Fibroblast of pulmonary artery (primary cell): ENCODE data around the gene SP100.

Experiments
- DNase-seq: peaks from one replicate; pipeline ENCODE4 v3.0.0-alpha.2; 2010; ENCODE audit warnings: low read depth
- H3K4me3 ChIP-seq: replicated peaks from 2 replicates; pipeline ENCODE4 v1.5.1; 2011; ENCODE audit warnings: low read depth, mild to moderate bottlenecking, control low read depth, low read length, moderate library complexity
- TF ChIP-seq, protein P1 (sequence below): IDR thresholded peaks from 2 replicates; pipeline ENCODE4 v1.5.1; 2011; ENCODE audit warnings: mild to moderate bottlenecking, control low read depth, low read length, inconsistent platforms; ENCODE audit errors: missing control alignments

Gene SP100

DNA sequence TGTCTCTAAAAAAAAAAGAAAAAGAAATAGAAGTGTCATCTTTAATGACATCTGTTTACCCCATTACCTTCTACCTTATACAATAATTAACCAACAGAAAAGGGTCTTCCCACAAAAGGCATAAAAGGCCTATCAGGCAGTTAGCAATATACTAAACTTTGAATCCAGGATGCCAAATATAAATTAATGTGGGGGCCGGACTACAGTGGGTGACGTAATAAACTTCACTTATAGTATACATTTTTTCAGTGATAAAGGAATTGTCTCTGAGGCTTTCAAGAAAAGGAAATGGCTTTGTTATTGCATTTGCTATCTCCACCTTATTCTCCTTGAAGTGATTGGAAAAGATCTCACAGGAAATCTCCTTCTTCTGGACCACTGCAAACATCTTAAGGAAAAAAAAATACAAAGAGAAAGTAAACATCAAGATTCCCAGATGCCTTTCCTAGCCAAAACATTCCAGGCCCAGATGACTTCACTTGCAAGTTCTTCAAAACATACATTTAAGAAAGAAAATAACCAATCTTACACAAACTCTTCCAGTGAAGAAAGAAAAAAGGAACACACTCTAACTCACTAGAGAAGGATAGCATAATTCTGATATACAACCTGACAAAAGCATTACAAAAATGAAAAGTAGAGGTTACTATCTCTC is 170.5 kb downstream of the SP100 start:
- DNase-seq, result peak; percentile 33
- TF ChIP-seq, protein P1, sequence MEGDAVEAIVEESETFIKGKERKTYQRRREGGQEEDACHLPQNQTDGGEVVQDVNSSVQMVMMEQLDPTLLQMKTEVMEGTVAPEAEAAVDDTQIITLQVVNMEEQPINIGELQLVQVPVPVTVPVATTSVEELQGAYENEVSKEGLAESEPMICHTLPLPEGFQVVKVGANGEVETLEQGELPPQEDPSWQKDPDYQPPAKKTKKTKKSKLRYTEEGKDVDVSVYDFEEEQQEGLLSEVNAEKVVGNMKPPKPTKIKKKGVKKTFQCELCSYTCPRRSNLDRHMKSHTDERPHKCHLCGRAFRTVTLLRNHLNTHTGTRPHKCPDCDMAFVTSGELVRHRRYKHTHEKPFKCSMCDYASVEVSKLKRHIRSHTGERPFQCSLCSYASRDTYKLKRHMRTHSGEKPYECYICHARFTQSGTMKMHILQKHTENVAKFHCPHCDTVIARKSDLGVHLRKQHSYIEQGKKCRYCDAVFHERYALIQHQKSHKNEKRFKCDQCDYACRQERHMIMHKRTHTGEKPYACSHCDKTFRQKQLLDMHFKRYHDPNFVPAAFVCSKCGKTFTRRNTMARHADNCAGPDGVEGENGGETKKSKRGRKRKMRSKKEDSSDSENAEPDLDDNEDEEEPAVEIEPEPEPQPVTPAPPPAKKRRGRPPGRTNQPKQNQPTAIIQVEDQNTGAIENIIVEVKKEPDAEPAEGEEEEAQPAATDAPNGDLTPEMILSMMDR, result no peak

DNA sequence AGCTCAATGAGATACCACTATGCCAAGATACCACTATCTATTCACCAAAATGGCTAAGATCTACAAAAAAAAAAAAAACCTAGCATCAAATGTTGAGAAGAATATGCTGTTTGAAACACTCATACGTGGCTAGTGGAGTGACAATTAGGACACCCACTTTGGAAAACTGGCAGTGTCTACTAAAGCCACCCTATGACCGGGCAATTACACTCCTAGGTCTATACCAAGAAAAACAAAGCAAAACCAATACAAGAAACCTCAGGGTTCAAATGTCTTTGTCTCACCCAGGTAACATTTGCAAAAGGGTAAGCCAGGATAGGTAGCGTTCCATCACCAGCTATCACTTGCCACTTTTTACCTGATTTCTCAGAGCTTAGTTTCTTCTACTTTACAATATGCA is 173.0 kb downstream of the SP100 start:
- H3K4me3 ChIP-seq, result no peak overlapping the region
- no peak for DNase-seq
- TF ChIP-seq, protein P1, result no peak

More for the DNA sequence above, 170.5 kb downstream of the SP100 start:
- H3K4me3 ChIP-seq, result no peak overlapping the region

DNA sequence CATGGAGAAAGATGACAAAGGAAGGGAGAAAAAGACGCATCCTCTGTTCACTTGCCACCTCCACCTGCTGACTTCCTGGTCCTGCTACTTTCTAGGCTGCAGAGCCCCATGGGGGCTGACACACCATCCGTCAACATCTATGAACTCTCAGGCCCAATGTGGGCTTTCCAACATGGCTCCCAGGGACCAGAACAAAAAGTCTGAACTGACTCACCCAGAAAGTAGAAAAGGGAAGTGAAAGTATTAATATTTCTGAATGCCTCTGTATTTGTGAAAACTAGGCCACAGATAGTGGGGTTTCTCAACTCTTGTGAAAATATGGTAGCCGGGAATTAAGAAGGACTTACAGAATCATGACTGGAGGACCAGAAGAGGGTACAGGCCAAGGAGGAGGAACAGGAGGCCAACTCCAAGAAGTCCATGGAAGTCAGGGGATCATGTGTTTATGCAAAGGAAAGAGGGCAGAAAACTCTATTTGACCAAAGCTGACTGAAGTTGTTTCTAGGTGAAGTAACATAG is 173.6 kb downstream of the SP100 start:
- H3K4me3 ChIP-seq, result no peak overlapping the region
- TF ChIP-seq, protein P1, result no peak
- no peak for DNase-seq

DNA sequence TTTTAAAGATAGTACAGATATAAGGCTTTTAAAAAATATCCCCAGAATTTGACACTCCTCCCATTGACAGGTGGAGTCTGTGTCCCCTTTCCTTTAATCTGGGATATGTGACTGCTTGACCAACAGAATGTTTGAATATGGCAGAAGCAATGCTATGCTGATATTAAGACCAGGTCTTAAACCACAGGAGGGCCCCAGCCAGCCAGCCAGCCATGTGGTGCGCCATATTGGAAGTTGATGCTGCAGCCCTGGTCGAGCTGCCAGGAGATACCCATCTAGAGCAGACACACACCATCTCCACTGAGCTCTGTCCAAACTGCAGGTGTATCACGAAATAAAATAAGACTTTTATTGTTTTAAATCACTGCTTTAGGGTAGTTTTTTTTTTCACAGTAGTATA is 174.3 kb downstream of the SP100 start:
- TF ChIP-seq, protein P1, result no peak
- DNase-seq, result no peak
- H3K4me3 ChIP-seq, result no peak overlapping the region

DNA sequence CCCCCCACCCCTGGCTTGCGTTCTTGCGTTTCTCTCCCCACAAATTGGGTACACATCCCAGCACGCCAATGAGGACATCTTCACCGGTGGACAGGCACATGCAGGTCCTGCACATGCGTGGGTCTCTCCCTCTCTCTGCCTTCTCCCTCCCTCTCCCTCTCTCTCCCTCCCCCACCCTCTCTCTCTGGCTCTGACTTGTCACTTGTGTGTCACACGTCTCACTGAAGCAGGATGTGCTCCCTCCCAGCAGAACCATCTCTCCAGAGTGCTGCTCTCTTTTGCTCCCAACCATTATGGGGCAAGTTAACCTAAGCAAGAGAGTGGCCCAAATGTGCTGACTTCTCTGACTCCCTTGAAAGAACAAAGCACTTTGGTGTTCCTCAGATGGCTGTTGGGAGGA is 175.8 kb downstream of the SP100 start:
- no peak for DNase-seq
- TF ChIP-seq, protein P1, result no peak
- H3K4me3 ChIP-seq, result no peak overlapping the region

DNA sequence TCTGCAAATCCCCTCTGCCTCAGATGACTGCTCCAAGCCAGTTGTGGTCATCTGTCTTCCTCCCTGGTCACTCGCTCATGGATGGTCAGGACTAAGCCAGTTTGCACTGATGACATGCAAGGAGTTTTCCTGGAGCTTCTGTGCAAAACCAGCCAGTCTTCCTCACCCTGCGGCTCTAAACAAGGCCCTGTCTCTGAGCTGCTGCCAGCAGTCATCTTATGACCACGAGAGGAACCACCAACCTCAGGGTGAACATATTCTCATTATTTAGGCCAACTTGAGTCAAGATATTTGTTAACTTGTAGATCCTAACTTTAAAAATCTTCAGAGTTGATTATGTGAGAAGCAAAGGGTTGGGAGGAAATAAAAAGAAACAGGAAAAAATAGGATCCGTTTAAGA is 176.8 kb downstream of the SP100 start:
- TF ChIP-seq, protein P1, result no peak
- no peak overlapping the region for H3K4me3 ChIP-seq
- no peak for DNase-seq
